HPDE6-E6E7 (cell line): ENCODE results near the gene ZNF662.

Source experiments
- DNase-seq: peaks from one replicate; pipeline ENCODE4 v3.0.0; 2011; ENCODE audit warnings: missing footprints; ENCODE audit errors: extremely low spot score

The ZNF662 gene

DNA sequence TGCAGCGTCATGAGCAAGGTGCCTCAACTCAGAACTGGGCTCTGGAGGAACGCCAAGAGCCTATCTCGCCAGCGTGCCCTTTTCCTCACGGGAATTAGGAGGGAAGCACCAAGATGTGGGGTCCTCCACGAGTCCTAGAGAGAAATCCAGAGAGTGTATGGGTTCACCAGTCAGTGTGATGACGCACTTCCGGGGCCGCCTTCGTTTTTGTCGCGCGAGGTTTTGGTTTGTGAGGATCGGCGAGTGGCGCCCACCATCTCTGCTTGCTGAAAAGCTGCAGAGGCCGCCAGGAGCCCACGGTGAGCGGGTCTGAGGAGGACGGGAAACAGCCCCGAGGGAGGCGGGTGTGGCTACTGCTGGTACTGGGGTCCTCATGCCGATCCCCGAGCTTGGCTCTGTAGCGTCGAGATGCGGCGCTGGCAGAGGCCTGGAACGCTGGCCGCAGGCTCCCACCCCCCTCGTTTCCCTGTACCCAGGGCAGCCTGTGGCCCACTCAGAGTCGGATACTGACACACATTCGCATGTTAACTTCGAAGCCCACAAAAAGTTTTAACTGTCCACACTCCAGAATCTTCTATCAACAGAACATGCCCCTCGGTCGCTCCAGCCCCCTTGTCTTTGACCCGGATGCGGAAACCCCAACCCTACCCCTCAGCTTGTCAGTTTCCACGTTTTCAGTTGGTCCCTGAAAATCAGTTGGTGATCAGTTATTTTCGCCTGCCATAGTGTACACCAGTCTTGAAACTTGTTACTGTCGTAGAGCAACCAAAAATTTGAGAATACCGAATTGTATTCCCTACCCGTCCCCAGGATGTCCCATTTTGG, 30.4 kb downstream of the ZNF662 start:
- peak; percentile 42 for DNase-seq

- DNase-seq, result no peak
Observed at GRCh38 chr3:42937334-42937733, 31.4 kb downstream of the ZNF662 start.

- DNase-seq, result no peak
Observed at GRCh38 chr3:42942693-42943092, 36.8 kb downstream of the ZNF662 start.

GRCh38 chr3:42946050-42946449, 40.1 kb downstream of the ZNF662 start:
- no peak for DNase-seq

GRCh38 chr3:42957573-42957972, 51.6 kb downstream of the ZNF662 start:
- no peak for DNase-seq

GRCh38 chr3:42960282-42960681, 54.3 kb downstream of the ZNF662 start:
- no peak for DNase-seq

DNA sequence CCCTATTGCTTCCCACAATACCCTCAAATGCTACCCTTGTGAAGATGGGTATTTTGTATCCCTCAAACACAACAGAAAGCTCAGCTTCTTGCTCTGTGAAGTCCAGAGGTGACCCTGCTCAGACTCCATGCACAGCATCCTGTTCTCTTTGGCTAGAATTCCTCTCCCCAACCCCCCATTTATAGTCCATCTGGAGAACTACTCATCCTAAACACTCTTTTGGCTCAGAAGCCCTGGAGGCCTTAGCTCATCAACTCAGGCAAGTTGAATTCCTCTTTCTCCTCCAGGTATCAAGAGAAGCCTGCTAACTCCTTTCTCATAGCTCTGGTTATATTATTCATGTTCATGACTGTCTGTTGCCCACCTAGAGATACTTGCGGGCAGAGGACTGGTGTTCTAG, 54.8 kb downstream of the ZNF662 start:
- no peak for DNase-seq

DNA sequence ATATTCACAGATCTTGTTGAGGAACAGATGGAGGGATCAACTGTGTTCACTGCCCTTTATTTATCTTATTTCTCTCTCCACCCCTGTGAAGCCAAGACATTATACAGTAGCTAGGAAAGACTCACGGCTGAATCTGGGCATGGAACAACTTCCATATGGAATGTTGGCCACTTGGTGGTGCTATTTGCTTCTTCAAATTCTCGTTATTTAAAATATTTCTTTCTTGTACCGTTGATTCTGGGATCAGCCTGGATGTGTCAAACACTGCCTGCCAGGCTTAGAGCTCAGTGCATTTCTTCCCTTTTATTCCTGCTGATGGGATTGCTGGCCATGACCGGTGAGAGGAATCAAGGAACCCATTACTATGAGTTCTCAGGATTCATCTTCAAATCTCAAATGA, 55.7 kb downstream of the ZNF662 start:
- DNase-seq, result no peak

GRCh38 chr3:42963269-42963668, 57.3 kb downstream of the ZNF662 start:
- DNase-seq, result no peak

GRCh38 chr3:42964266-42964665, 58.3 kb downstream of the ZNF662 start:
- no peak for DNase-seq
